Activated T-cell treated with anti-CD3 and anti-CD28 coated beads for 4 hours (primary cell): ENCODE measurements around the gene MAST4.

Experiments used
- DNase-seq: peaks from one replicate; pipeline ENCODE4 v3.0.0-alpha.2; 2020

The MAST4 gene

GRCh38 chr5:66881480-66882161, 285.4 kb downstream of the MAST4 start:
- DNase-seq: no peak

GRCh38 chr5:66882606-66883227, 286.5 kb downstream of the MAST4 start:
- DNase-seq: no peak

- DNase-seq: no peak
Observed at GRCh38 chr5:66884564-66885243, 288.5 kb downstream of the MAST4 start.

GRCh38 chr5:66886941-66887340, 290.7 kb downstream of the MAST4 start:
- no peak for DNase-seq

- no peak for DNase-seq
Observed at GRCh38 chr5:66888613-66889012, 292.4 kb downstream of the MAST4 start.

GRCh38 chr5:66889056-66889455, 292.9 kb downstream of the MAST4 start:
- DNase-seq: no peak

GRCh38 chr5:66889524-66889923, 293.3 kb downstream of the MAST4 start:
- no peak for DNase-seq

GRCh38 chr5:66891184-66891925, 295.2 kb downstream of the MAST4 start:
- DNase-seq: no peak

GRCh38 chr5:66892716-66893115, 296.5 kb downstream of the MAST4 start:
- no peak for DNase-seq

- DNase-seq: no peak
Observed at GRCh38 chr5:66894480-66895240, 298.5 kb downstream of the MAST4 start.

GRCh38 chr5:66896171-66896570, 300.0 kb downstream of the MAST4 start:
- no peak for DNase-seq

- DNase-seq: no peak
Observed at GRCh38 chr5:66897356-66897755, 301.2 kb downstream of the MAST4 start.

GRCh38 chr5:66898241-66898995, 302.2 kb downstream of the MAST4 start:
- DNase-seq: no peak

- no peak for DNase-seq
Observed at GRCh38 chr5:66903218-66903617, 307.0 kb downstream of the MAST4 start.

- no peak for DNase-seq
Observed at GRCh38 chr5:66903709-66904108, 307.5 kb downstream of the MAST4 start.

- no peak for DNase-seq
Observed at GRCh38 chr5:66904189-66904588, 308.0 kb downstream of the MAST4 start.

GRCh38 chr5:66906021-66906420, 309.8 kb downstream of the MAST4 start:
- no peak for DNase-seq

GRCh38 chr5:66908230-66908629, 312.0 kb downstream of the MAST4 start:
- no peak for DNase-seq

GRCh38 chr5:66909364-66909763, 313.2 kb downstream of the MAST4 start:
- DNase-seq: no peak

GRCh38 chr5:66912787-66913186, 316.6 kb downstream of the MAST4 start:
- no peak for DNase-seq

GRCh38 chr5:66915531-66915930, 319.3 kb downstream of the MAST4 start:
- DNase-seq: no peak

GRCh38 chr5:66922881-66923280, 326.7 kb downstream of the MAST4 start:
- no peak for DNase-seq
